Stimulated activated CD4-positive, alpha-beta T cell treated with anti-CD3 and anti-CD28 coated beads, Interleukin-15, amount 100 ng/mL, for 1 hour (primary cell): ENCODE results near the gene CYYR1.

Experiments used
- DNase-seq, 2 donors: peaks; one replicate each; pipeline ENCODE4 v3.0.0-alpha.2; 2020; ENCODE audit warnings: low read depth in 1 of 2, low spot score in 1 of 2

The CYYR1 gene

GRCh38 chr21:26441149-26441548 is 131.9 kb downstream of the CYYR1 start:
- DNase-seq, result no peak

DNA sequence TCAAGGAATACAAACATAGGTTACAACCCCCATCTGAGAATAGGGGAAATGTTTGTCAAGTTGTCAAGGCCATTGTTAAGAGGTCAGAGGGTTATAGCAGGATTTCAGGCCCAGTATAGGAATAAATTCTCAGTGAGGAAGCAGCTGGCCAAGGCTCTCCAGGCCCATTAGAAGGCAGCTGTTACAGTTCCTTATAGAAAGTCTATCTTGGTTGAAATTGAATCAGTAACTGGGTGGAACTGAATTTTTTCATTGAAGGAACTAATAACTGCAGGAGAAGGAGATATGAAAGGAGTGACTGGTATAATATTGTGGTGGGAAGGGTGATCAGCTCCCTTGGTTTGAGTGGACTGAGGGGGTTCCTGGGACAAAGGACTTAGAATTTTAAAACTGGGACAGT is 134.1 kb downstream of the CYYR1 start:
- no peak for DNase-seq

DNA sequence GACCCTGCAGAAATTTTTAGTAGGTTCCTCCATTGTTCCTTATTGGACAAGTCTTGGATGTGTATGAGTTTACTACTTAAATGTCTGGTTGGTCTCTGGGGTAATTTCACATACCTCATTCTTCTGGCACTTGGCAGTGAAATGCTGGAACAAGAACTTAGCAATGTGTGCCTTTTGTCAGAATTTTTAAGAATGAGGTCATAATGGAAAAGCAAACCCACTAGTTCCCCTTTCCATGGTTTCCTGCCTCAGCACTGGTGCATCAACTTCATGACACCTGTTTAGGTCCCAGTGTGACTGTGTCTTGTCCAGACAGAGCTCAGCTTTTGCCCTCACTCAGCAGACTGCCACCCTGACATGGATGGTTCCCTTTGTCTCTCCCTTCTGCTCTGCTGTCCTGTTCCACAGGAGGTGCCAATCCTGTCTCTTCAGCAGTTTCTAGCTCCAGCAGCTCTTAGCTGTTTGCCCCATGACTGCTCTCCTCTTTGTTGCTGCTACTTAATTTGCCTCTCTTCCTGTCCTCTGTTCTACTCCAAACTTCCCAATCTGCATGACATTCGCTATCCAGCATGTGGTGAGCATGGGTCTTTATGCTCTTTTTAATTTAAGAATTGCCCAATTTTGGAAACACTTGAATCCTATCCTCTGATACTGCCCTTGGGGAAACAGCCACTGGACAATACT is 135.6 kb downstream of the CYYR1 start:
- DNase-seq, result no peak

DNA sequence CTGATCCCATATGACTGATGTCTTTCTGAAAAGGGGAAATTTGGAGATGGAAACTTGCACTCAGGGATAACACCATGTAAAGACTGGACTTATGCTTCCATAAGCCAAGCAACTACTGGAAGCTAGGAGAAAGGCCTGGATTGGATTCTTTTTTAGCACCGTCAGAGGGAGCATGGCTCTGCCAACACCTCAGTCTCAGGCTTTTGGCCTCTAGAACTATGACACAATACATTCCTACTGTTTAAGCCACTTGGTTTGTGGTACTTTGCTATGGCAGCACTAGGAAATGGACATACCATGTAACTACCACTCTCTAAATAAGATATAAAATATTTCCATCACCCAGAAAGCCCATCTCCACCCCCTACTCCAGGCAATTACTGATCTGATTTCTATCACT is 139.7 kb downstream of the CYYR1 start:
- no peak for DNase-seq

- DNase-seq, result no peak
Observed at GRCh38 chr21:26432410-26432809, 140.7 kb downstream of the CYYR1 start.

GRCh38 chr21:26425576-26425975 is 147.5 kb downstream of the CYYR1 start:
- DNase-seq, result no peak

DNA sequence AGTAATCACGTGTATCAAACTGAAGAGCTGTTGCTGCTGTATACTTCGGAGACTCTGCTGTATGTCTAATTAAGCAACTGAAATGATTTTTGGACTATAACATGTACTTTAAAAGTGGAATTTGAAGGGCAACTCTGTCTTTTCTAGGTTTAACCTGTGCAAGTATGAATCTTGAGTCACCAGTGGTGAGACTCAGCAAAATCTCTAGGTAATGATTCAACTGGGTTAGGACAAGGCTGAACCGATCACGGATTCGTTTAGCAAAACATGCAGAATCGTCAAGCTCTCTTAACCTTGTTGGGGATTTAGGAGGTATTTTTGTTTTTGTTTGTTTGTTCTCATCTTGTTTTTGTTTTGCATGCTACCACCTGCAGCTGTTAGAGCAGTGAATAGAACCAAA is 149.6 kb downstream of the CYYR1 start:
- DNase-seq, result no peak

DNA sequence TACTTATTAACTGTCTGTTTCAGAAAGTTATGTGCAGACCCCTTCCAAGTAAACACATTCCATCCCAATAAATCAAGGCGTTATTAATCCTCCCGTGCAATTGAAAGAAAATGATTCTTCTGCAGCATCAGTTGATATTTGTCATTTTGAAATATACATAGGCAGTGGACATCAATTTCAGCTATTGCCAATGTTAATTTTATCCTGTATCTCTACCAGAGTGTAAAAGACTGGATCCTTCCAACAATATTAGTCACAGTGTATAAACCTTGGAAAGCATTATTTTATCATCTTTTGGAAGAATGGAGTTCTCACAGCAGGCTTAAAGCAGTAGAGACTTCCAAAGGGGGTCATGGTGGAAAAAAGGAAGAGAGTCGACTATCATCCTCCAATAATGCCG is 150.4 kb downstream of the CYYR1 start:
- DNase-seq, result no peak

GRCh38 chr21:26422138-26422537 is 150.9 kb downstream of the CYYR1 start:
- DNase-seq, result no peak

DNA sequence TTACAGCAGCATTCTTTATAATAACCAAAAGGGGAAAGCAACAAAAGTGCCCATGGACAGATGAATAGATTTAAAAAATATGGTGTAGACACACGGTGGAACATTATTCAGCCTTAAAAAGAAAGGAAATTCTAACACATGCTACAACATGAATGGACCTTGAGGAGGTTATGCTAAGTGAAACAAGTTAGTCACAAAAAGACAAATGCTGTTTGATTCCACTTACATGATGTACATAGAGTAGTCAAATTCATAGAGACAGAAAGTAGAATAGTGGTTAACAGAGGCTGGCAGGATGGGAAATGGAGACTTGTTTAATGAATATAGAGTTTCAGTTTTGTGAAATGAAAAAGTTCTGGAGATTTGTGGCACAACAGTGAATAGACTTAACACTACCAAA is 151.4 kb downstream of the CYYR1 start:
- DNase-seq, result no peak
